Mucosa of stomach (tissue), 1 donor: Measurements from ENCODE around the gene HSPB2.

Experiments
- H3K27me3 ChIP-seq: one replicate; pipeline ENCODE4 v1.7.0; 2013; ENCODE audit warnings: mild to moderate bottlenecking, low read length; ENCODE audit not compliant: control insufficient read depth, insufficient read depth
- H3K36me3 ChIP-seq: one replicate; pipeline ENCODE4 v1.7.0; 2013; ENCODE audit warnings: low read length; ENCODE audit not compliant: control insufficient read depth, insufficient read depth
- H3K4me1 ChIP-seq: one replicate; pipeline ENCODE4 v1.7.0; 2013; ENCODE audit warnings: mild to moderate bottlenecking, low read length; ENCODE audit not compliant: control insufficient read depth, insufficient read depth
- H3K4me3 ChIP-seq: one replicate; pipeline ENCODE4 v1.7.0; 2013; ENCODE audit warnings: low read length
- H3K9ac ChIP-seq: one replicate; pipeline ENCODE4 v1.7.0; 2013; ENCODE audit warnings: mild to moderate bottlenecking, low read length, moderate library complexity
- H3K9me3 ChIP-seq: one replicate; pipeline ENCODE4 v1.7.0; 2013; ENCODE audit warnings: mild to moderate bottlenecking, low read length, moderate library complexity; ENCODE audit not compliant: control insufficient read depth
- donor health status: Pancreatic carcinoma.

Gene HSPB2

GRCh38 chr11:111933872-111934271, 21.3 kb downstream of the HSPB2 start:
- no peaks in the 10 kb centered on the region for H3K27me3 ChIP-seq
- no peaks in the 10 kb centered on the region for H3K9me3 ChIP-seq
- H3K36me3 ChIP-seq, result no peaks in the 10 kb centered on the region
- peaks cover 9% of the 10 kb centered on the region for H3K4me1 ChIP-seq
- no peak overlapping the region for H3K9ac ChIP-seq
- H3K4me3 ChIP-seq, result no peak overlapping the region

GRCh38 chr11:111934306-111934705, 21.8 kb downstream of the HSPB2 start:
- Histone ChIP-seq H3K36me3 (no peaks in the 10 kb centered on the region), H3K9me3 (no peaks in the 10 kb centered on the region), H3K4me1 (peaks cover 9% of the 10 kb centered on the region), H3K9ac (no peak overlapping the region), H3K27me3 (no peaks in the 10 kb centered on the region), H3K4me3 (no peak overlapping the region)

- no peaks in the 10 kb centered on the region for H3K36me3 ChIP-seq
- peak overlapping the region; percentile 18 for H3K9ac ChIP-seq
- no peaks in the 10 kb centered on the region for H3K27me3 ChIP-seq
- no peaks in the 10 kb centered on the region for H3K9me3 ChIP-seq
- peaks cover 9% of the 10 kb centered on the region for H3K4me1 ChIP-seq
- no peak overlapping the region for H3K4me3 ChIP-seq
These were observed 22.9 kb downstream of the HSPB2 start for GRCh38 chr11:111935317-111936039.

GRCh38 chr11:111936040-111936540, 23.6 kb downstream of the HSPB2 start:
- Histone ChIP-seq H3K36me3 (no peaks in the 10 kb centered on the region), H3K4me3 (no peak overlapping the region), H3K9ac (peak overlapping the region; percentile 66), H3K4me1 (peaks cover 9% of the 10 kb centered on the region), H3K27me3 (no peaks in the 10 kb centered on the region), H3K9me3 (no peaks in the 10 kb centered on the region)

GRCh38 chr11:111937461-111937769, 24.9 kb downstream of the HSPB2 start:
- Histone ChIP-seq H3K9me3 (no peaks in the 10 kb centered on the region), H3K4me3 (peak overlapping the region; percentile 62)

GRCh38 chr11:111937844-111938243, 25.3 kb downstream of the HSPB2 start:
- H3K4me1 ChIP-seq, result peaks cover 9% of the 10 kb centered on the region
- no peak overlapping the region for H3K9ac ChIP-seq

More at GRCh38 chr11:111937461-111937769, 24.9 kb downstream of the HSPB2 start:
- H3K27me3 ChIP-seq, result no peaks in the 10 kb centered on the region
- H3K4me1 ChIP-seq, result peaks cover 9% of the 10 kb centered on the region
- peak overlapping the region; percentile 66 for H3K9ac ChIP-seq
- no peaks in the 10 kb centered on the region for H3K36me3 ChIP-seq

GRCh38 chr11:111938687-111939160, 26.2 kb downstream of the HSPB2 start:
- H3K9me3 ChIP-seq, result no peaks in the 10 kb centered on the region
- H3K9ac ChIP-seq, result no peak overlapping the region
- no peaks in the 10 kb centered on the region for H3K27me3 ChIP-seq
- H3K4me3 ChIP-seq, result no peak overlapping the region
- peaks cover 9% of the 10 kb centered on the region for H3K4me1 ChIP-seq
- H3K36me3 ChIP-seq, result no peaks in the 10 kb centered on the region

More at GRCh38 chr11:111937844-111938243, 25.3 kb downstream of the HSPB2 start:
- H3K4me3 ChIP-seq, result peak overlapping the region; percentile 62
- no peaks in the 10 kb centered on the region for H3K9me3 ChIP-seq
- H3K27me3 ChIP-seq, result no peaks in the 10 kb centered on the region
- no peaks in the 10 kb centered on the region for H3K36me3 ChIP-seq

GRCh38 chr11:111939836-111940604, 27.5 kb downstream of the HSPB2 start:
- peaks cover 17% of the 10 kb centered on the region for H3K4me1 ChIP-seq
- H3K27me3 ChIP-seq, result no peaks in the 10 kb centered on the region
- no peaks in the 10 kb centered on the region for H3K36me3 ChIP-seq
- no peaks in the 10 kb centered on the region for H3K9me3 ChIP-seq
- no peak overlapping the region for H3K9ac ChIP-seq
- H3K4me3 ChIP-seq, result no peak overlapping the region

GRCh38 chr11:111941963-111942362, 29.4 kb downstream of the HSPB2 start:
- Histone ChIP-seq H3K36me3 (no peaks in the 10 kb centered on the region), H3K4me1 (peaks cover 11% of the 10 kb centered on the region), H3K9me3 (no peaks in the 10 kb centered on the region), H3K4me3 (no peak overlapping the region), H3K27me3 (no peaks in the 10 kb centered on the region), H3K9ac (no peak overlapping the region)

GRCh38 chr11:111942829-111943228, 30.3 kb downstream of the HSPB2 start:
- Histone ChIP-seq H3K9me3 (no peaks in the 10 kb centered on the region), H3K4me3 (no peak overlapping the region), H3K9ac (no peak overlapping the region), H3K4me1 (peaks cover 11% of the 10 kb centered on the region), H3K36me3 (no peaks in the 10 kb centered on the region), H3K27me3 (no peaks in the 10 kb centered on the region)

- Histone ChIP-seq H3K4me3 (no peak overlapping the region), H3K9me3 (no peaks in the 10 kb centered on the region), H3K9ac (no peak overlapping the region), H3K4me1 (peaks cover 8% of the 10 kb centered on the region), H3K27me3 (no peaks in the 10 kb centered on the region), H3K36me3 (no peaks in the 10 kb centered on the region)
These were observed 31.6 kb downstream of the HSPB2 start for GRCh38 chr11:111944139-111944538.

GRCh38 chr11:111944651-111945051, 32.1 kb downstream of the HSPB2 start:
- H3K9ac ChIP-seq, result no peak overlapping the region
- no peaks in the 10 kb centered on the region for H3K9me3 ChIP-seq
- no peaks in the 10 kb centered on the region for H3K27me3 ChIP-seq
- H3K4me3 ChIP-seq, result no peak overlapping the region
- H3K36me3 ChIP-seq, result no peaks in the 10 kb centered on the region
- peaks cover 8% of the 10 kb centered on the region for H3K4me1 ChIP-seq
